ENCODE data around the gene TACO1.

Gene TACO1

DNA sequence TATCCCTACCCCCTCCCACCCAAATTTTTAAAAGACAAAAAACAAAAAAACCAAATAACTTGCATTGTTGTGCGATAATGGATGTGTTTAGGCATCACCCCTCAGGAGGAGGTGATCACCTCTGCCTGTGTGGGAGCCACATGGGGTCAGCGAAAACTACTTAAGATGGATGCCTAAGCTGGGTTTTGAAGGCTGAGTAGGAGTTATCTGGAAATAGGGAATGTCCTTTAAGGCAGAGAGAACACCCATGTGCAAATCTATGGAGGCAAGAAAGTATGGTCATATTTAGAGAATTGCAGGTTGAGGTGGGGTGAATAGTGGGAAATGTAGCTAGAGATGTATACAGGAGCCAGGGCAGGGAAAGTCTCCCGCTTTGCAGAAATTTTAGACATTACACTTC is 5.6 kb upstream of the TACO1 start:
- no peak for DNase-seq
- in situ Hi-C loops (cut with HindIII; ENCODE audit: low pct_ligation_motif_present, low pct_unique_long_range_greater_than_20kb, low sequenced_read_pairs): no loop called here

DNA sequence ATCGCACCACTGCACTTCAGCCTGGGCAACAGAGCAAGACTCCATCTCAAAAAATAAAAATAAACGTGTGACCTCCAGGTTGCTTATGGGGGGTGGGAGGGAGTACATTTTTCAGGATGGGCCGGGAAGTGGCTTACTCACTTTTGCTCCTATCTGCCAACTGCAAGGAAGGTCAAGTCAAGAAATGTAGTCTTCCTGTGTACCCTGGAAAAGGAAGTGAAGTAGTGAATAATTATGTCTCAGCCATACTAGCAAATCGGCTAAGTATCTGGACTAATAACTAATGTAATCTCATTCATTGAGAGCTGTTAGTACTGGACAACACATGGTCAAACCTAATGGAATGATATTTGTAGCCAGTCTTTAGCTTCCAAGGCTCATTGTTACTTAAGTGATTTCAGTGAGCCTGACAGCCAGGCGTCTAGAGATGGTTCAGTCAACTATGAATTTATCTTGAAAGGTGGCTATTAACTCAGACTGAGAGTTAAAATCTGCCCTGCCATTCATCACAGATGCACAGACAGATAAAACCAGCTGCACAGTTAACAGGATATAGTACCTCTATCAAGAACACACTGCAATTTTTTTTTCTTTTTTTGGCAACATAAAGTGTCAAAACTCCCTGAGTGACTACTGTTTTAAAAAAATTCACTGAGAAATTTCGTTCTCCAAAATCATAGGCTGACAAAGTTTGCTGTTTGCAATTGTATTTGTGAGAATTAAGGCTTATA is 3.7 kb upstream of the TACO1 start:
- in situ Hi-C loops (cut with HindIII; ENCODE audit: low pct_ligation_motif_present, low pct_unique_long_range_greater_than_20kb, low sequenced_read_pairs): no loop called here
- DNase-seq: no peak

DNA sequence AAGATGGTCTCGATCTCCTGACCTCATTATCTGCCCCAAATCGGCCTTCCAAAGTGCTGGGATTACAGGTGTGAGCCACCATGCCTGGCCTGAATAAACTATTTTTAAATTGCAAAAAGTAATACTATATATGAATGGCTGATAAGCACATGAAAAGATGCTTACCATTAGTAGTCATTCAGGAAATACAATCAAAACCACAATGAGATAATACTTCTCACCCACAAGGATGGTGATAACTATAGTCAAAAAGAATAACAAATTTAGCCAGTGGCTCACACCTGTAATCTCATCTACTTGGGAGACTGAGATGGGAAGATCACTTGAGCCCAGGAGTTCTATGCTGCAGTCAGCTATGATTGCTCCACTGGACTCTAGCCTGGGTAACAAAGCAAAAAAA is 2.4 kb upstream of the TACO1 start:
- DNase-seq: no peak
- in situ Hi-C loops (cut with HindIII; ENCODE audit: low pct_ligation_motif_present, low pct_unique_long_range_greater_than_20kb, low sequenced_read_pairs): no loop called here

- DNase-seq: peak; percentile 22
- in situ Hi-C loops (cut with HindIII; ENCODE audit: low pct_ligation_motif_present, low pct_unique_long_range_greater_than_20kb, low sequenced_read_pairs): no loop called here
Observed at GRCh38 chr17:63601439-63602371, 1.0 kb downstream of the TACO1 start.

GRCh38 chr17:63609816-63610573 is 9.3 kb downstream of the TACO1 start:
- in situ Hi-C loops (cut with HindIII; ENCODE audit: low pct_ligation_motif_present, low pct_unique_long_range_greater_than_20kb, low sequenced_read_pairs): no loop called here
- no peak for DNase-seq

DNA sequence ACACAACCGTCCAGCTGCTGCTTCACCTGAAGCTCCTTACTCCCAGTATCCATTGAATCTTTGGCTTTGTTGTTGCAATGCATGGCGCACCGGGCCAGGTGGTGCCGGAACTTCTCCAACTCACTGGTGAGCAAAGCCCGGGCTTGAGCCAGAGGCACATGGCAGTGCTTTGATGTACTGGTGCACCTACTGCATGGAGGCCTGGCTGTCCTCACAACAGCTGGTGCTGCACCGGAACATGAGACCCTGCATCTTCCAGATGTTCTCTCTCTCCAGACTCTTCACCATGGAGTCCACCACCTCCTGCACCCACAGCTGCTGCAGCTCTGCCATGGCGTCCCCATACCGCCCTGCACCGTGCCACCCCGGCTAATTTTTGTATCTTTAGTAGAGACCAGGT is 10.2 kb downstream of the TACO1 start:
- in situ Hi-C loops (cut with HindIII; ENCODE audit: low pct_ligation_motif_present, low pct_unique_long_range_greater_than_20kb, low sequenced_read_pairs): no loop called here

DNA sequence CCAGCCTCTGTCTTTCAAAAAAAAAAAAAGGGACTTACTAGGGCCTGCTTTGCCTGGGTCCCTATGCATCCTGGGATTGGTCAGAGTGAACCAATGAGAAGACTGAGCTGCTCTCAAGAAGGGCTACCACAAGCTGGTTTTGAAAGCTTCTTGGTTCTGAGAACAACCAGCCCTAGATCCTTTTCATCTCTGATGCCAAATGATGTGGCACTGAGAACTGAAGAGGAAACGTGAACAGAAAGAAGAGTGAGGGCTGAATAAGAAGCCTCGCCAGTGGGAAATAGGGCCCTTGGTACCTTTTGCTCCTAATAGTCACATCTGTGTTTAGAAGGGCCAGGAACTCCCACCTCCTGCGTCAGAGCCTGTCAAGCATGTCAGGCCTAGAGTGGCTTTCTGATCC is 10.7 kb downstream of the TACO1 start:
- in situ Hi-C loops (cut with HindIII; ENCODE audit: low pct_ligation_motif_present, low pct_unique_long_range_greater_than_20kb, low sequenced_read_pairs): no loop called here
- DNase-seq: no peak

More for the DNA sequence above, 10.2 kb downstream of the TACO1 start:
- DNase-seq: no peak

DNA sequence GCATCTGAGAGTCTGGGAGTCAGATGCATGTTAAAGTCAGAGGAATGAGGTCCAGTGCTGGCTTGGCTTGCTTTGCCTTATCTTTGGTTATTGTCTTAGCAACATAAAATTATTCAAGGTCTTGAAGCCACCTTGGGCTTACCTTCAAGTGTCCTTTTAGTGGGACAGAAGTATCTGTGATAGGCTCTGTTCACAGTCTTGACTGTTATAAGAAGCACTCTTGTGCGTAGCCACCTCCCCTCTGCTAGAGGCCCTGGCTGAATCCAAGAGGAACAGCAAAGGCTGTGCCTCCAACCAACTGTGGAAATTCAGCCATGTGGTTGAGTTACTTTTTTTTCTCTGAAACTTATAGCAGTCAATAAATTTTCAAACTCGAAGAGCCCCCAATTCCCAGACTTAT is 13.0 kb downstream of the TACO1 start:
- in situ Hi-C loops (cut with HindIII; ENCODE audit: low pct_ligation_motif_present, low pct_unique_long_range_greater_than_20kb, low sequenced_read_pairs): no loop called here
- no peak for DNase-seq

DNA sequence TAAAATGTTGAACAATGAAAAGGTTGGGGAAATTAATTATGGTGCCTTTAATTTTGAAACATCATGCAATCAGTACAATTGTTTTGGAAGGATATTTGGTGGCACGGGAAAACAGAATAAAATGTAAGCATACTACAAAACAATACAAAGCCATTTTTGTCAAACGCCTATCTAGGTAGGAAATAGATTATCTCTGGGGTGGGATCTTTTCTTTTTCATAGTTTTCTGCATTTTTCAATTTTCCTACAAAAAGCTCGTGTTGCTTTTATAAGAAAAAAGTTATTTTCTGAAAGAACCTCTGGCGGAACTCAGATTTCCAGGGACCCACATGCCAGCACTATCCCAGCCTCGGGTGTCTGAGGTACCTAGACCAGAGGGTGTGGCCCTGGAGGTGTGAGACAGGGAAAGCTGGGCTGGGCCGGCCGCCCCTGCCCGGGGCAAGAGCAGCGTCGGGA is 20.6 kb downstream of the TACO1 start:
- in situ Hi-C loops (cut with HindIII; ENCODE audit: low pct_ligation_motif_present, low pct_unique_long_range_greater_than_20kb, low sequenced_read_pairs): no loop called here
- DNase-seq: no peak

- peak; percentile 100 for DNase-seq
- in situ Hi-C loops (cut with HindIII; ENCODE audit: low pct_ligation_motif_present, low pct_unique_long_range_greater_than_20kb, low sequenced_read_pairs): no loop called here
Observed at GRCh38 chr17:63621684-63622573, 21.2 kb downstream of the TACO1 start, which contains the start of gene MAP3K3. MAP3K3 (plus strand) TSS chr17:63622417; CDS start chr17:63622760, 343 bp downstream.

DNA sequence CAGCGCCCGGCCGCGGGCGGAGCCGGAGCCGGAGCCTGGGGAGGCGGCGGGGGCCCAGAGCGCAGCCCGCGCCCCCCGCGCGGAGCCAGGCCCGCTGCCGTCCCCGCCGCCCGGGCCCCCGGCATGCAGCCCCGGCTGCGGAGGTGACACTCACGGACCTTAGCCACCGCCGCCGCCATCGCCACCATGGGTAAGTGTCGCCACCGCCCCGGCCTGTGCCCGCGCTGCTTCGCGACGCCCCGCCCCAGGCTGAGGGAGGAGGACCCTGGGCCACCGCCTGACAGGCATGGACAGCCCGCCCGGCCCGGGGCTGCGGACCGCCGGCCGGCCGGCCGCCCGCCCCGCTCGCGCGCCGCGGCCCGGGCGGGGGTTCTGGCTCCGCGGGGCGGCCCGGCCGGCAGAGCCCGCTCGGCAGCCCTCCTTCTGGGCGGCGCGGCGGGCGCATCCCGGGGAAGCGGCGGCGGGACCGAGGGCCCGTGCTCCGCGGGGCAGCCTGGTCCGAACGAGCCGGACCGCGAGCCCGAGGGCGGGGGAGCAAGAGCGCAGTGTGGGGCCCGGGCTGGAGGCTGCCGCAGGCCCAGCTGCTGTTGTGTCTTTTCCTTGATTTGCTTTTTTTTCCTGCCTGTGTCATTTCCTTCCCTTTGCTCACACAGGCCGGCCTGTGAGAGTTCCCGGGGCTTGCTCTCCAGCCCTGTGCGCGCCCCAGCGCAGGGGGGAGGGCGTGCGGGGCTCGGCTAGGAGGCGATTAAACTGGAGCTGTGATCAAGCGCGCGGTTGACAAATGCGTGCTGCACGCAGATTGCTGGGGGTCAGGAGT is 22.1 kb downstream of the TACO1 start:
- peak; percentile 74 for DNase-seq
- in situ Hi-C loops (cut with HindIII; ENCODE audit: low pct_ligation_motif_present, low pct_unique_long_range_greater_than_20kb, low sequenced_read_pairs): no loop called here

GRCh38 chr17:63623786-63624530 is 23.3 kb downstream of the TACO1 start:
- in situ Hi-C loops (cut with HindIII; ENCODE audit: low pct_ligation_motif_present, low pct_unique_long_range_greater_than_20kb, low sequenced_read_pairs): no loop called here
- no peak for DNase-seq

GRCh38 chr17:63624531-63624880 is 23.8 kb downstream of the TACO1 start:
- no peak for DNase-seq
- in situ Hi-C loops (cut with HindIII; ENCODE audit: low pct_ligation_motif_present, low pct_unique_long_range_greater_than_20kb, low sequenced_read_pairs): no loop called here

DNA sequence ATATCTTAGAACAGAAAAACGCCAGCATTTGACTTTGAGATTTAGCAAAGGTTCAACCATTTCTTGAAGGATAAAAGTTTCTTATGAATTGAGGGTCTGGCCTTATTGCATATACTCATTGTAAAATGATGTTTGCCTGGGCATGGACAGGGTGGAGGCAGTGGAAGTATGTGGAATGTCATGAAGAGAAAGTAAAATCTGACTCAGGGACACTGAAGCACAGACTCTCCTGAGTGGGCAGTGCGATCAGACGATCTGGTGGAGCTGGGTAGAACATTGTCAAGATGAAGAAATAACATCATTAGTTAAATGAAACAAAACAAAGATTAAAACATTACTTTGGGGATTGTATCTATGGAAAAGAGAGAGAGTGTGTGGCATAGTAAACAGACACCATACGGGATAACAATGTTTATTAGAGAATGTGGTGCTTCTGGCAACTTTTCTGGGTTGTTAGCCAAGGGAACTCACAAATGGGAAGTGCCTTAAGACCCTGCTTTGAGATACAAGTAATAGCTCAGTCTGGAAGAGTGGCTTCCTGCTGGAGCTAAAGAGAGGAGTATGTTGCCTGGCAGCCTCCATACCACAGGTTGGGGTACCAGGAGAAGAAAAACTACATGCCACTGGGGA is 26.0 kb downstream of the TACO1 start:
- DNase-seq: no peak
- in situ Hi-C loops (cut with HindIII; ENCODE audit: low pct_ligation_motif_present, low pct_unique_long_range_greater_than_20kb, low sequenced_read_pairs): no loop called here

DNA sequence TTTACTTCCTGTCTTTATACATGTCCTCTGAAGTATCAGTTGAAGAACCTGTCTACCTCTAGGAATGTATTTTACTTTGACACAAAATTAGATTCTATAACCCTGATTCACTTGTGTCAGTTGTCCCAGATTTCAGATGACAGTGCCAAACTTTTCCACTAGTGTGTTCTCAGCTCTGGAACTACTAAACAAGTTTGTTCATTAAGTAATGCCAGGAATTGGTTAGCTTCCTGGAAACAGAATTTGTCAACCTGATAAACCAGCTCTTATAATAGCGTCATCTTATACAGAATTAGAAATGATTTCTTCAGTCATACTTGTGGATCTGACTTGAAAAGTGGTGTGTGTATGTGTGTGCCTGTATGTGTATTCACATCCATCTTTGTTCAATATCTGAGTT is 28.9 kb downstream of the TACO1 start:
- no peak for DNase-seq
- in situ Hi-C loops (cut with HindIII; ENCODE audit: low pct_ligation_motif_present, low pct_unique_long_range_greater_than_20kb, low sequenced_read_pairs): no loop called here

GRCh38 chr17:63631062-63631461 is 30.4 kb downstream of the TACO1 start:
- DNase-seq: no peak
- in situ Hi-C loops (cut with HindIII; ENCODE audit: low pct_ligation_motif_present, low pct_unique_long_range_greater_than_20kb, low sequenced_read_pairs): no loop called here

All from ACHN (cell line).